HAP-1 (cell line): Measurements from ENCODE around the gene ATP13A2.
A peak's percentile ranks its signal among the peaks of the same experiment; 100 is the strongest.

Experiments
- DNase-seq, 2 experiments: peaks; one replicate each; pipeline ENCODE4 v3.0.0-alpha.2; 2016 to 2020; ENCODE audit warnings: low spot score in 2 of 2
- H3K27me3 ChIP-seq: fragments of 250-450 bp; sonication (Bioruptor Pico); 2 replicates; pipeline ENCODE4 v1.5.1; 2020; ENCODE audit warnings: low read depth, mild to moderate bottlenecking, moderate library complexity
- H3K36me3 ChIP-seq: fragments of 250-450 bp; sonication (Bioruptor Pico); replicated peaks from 2 replicates; pipeline ENCODE4 v1.5.1; 2020; ENCODE audit warnings: mild to moderate bottlenecking
- H3K4me1 ChIP-seq: fragments of 250-450 bp; sonication (Bioruptor Pico); 2 replicates; pipeline ENCODE4 v1.5.1; 2020; ENCODE audit warnings: mild to moderate bottlenecking
- H3K4me3 ChIP-seq: fragments of 250-450 bp; sonication (Bioruptor Pico); 2 replicates; pipeline ENCODE4 v1.5.1; 2020; ENCODE audit warnings: mild to moderate bottlenecking, moderate library complexity
- H3K9me3 ChIP-seq: fragments of 250-450 bp; sonication (Bioruptor Pico); 2 replicates; pipeline ENCODE4 v1.5.1; 2020; ENCODE audit warnings: mild to moderate bottlenecking, moderate library complexity
- in situ Hi-C: fragments of 300-500 bp; cut with MboI; formaldehyde crosslinking; loops from 3 replicates; pipeline ENCODE4 v1.14.3; 2020; ENCODE audit warnings: low sequenced_read_pairs, inconsistent platforms, mixed read lengths

The ATP13A2 gene

DNA sequence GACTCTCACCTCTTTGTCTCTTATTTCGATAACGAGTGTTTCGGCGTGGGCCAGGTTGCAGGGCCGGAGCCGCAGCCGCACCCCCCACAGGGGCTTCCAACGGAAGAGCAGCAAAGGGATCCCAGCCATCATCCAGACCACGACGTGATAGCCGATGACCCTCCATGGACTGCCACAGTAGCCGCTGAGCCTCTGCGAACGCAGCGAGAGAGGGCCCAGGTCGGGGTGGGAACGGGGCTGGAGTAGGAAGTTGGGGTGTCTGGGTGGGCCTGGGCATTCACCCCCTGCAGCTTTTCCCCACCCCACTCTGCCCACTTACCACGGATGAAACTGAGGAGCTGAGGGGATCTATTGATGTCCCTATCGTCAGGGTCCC, 6.4 kb downstream of the ATP13A2 start:
- in situ Hi-C loops: no loop called here
- H3K4me3 ChIP-seq: no peak overlapping the region

DNA sequence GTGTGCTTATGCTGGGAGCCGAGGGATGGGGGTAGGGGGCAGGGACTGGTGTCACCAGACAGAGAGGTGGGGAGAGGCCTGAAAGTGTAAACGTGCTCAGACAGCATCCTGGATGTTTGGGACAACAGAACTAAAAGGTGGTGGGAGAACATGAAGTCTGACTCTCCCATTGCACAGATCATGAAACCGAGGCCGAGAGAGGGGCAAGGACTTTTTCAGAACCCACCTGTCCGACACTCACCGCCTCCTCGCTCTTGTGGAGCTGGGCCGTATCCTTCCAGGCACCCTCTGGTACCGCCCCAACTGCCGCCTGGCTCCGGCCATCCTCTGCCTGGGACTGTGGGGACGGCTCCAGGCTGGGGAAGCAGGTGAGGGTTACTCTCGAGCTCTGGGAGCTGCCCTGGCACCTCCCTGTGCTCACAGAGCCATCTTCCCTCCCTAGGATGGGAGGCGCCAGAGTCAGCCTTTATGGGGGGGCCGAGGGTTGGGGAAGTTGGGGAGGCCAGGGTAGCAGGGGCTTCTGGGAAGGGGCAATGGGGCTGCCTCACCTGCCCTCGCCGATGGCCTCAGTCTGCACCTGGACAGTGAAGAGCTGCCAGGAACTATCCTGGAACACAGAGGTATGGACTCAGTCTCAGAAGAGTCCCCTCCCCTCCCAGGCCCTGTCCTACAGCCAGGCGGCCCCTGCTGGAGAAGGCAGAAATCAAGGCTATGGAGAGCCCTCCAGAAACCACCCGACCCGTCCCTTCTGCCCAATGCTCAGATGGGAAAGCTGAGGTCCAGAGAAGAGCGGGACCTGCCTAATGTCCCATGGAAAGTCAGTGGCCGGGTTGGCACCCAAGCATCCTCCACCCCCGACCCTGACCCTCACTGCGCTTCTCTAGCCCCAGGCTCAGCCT, 7.0 kb downstream of the ATP13A2 start:
- in situ Hi-C loops: no loop called here
- peaks cover 20% of the 10 kb centered on the region for H3K36me3 ChIP-seq
- H3K27me3 ChIP-seq: no peaks in the 10 kb centered on the region
- H3K4me1 ChIP-seq: no peaks in the 10 kb centered on the region
- H3K9me3 ChIP-seq: no peaks in the 10 kb centered on the region
- H3K4me3 ChIP-seq: no peak overlapping the region
- DNase-seq: no peak

More for the DNA sequence above, 6.4 kb downstream of the ATP13A2 start:
- peaks cover 3% of the 10 kb centered on the region; the same call in 1 of the 2 replicates for H3K4me1 ChIP-seq
- DNase-seq: no peak
- H3K36me3 ChIP-seq: peaks cover 20% of the 10 kb centered on the region
- H3K9me3 ChIP-seq: no peaks in the 10 kb centered on the region
- no peaks in the 10 kb centered on the region for H3K27me3 ChIP-seq

DNA sequence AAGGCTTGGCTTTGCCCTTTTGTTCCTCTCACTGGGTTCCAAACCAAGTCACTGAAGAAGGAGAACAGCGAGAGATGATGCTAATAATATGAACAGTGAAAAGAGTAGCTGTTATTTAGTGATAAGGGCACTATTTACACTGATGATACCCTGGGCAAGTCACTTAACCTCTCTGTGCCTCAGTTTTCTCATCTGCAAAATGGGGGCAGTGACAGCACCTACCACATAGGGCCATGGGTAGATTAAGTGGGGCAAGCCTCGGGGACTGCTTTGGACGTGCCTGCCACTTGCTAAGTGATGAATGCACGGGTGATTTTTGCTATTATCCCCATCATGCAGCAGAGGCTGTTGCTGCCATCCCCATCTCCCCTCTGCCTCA, 9.2 kb downstream of the ATP13A2 start:
- no peaks in the 10 kb centered on the region for H3K27me3 ChIP-seq
- no peak for DNase-seq
- in situ Hi-C loops: no loop called here
- H3K4me3 ChIP-seq: no peak overlapping the region
- no peaks in the 10 kb centered on the region for H3K4me1 ChIP-seq
- H3K9me3 ChIP-seq: no peaks in the 10 kb centered on the region
- peaks cover 28% of the 10 kb centered on the region for H3K36me3 ChIP-seq

DNA sequence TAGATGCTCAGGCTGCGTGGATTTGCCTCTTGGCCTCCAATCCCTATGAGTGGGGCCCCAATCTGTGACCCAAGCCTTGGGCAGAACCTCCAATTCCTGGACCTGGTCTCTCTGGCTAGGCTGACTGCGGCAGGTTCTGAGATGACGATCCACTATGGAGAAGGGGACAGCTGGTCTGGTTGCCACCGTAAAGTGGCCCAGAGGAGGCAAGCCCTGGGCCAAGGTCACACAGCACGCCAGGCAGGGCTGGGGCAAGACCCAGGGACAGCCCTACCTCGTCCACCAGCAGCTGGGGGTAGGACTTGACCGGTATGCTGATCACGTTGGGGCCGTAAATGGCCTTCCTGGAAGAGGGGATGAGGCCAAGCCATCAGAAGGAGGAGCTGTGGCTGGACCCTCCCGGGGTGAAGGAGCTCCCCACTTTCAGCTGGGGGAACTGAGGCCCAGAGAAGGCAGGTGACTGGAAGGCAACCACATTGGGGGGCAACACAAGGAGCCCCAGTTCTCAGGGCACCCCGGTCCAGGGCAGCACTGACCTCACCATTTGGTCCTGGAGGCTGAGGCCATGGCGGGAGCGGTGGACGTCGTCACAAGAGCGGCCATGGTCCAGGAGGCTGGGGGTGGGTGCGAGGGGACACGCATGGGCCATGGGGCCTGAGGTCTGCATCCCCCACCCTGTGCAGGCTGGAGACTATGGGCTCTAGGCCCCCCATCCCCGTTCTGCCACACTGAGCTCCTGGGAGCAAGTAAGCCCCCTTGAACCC, 9.8 kb downstream of the ATP13A2 start:
- DNase-seq: no peak
- peaks cover 28% of the 10 kb centered on the region for H3K36me3 ChIP-seq
- in situ Hi-C loops: no loop called here
- H3K9me3 ChIP-seq: no peaks in the 10 kb centered on the region
- H3K4me1 ChIP-seq: no peaks in the 10 kb centered on the region
- no peak overlapping the region for H3K4me3 ChIP-seq
- H3K27me3 ChIP-seq: no peaks in the 10 kb centered on the region

DNA sequence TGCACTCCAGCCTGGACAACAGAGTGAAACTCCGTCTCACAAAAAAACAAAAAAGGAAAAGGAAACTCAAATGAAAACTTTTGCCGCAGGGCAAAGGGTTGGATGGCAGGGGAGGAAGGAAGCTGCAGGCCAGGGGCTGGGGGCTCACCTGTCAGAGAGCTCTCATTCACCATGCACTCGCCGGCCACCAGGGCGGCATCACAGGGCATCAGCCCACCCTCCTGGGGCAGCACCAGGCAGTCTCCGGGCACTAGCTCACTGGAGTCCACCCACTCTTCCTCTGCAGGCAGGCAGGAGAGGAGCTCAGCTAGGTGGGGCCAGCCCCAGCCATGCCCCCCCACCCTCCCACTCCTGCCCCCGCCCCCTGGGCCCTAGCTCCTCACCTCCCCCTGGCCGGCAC, 11.9 kb downstream of the ATP13A2 start:
- Histone ChIP-seq H3K36me3 (peaks cover 33% of the 10 kb centered on the region), H3K4me1 (no peaks in the 10 kb centered on the region), H3K9me3 (no peaks in the 10 kb centered on the region), H3K27me3 (no peaks in the 10 kb centered on the region), H3K4me3 (no peak overlapping the region)
- no peak for DNase-seq
- in situ Hi-C loops: no loop called here

DNA sequence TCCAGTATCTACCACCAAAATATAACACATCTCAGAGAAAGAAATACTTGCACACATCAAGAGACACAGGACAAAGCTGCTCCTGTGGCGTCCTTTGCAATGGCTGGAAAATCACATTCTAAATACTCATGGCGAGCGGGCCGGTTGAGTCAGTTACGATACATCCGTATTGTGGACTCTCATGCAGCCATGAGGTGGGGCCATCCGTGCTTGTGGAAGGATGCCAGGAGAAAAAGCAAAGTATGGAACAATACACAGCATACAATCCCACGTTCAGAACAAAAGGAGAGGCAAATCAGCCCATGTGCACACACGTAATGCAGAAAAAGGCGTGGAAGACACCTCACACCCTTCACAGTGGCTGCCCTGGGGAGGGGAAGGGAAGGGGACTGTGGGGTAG, 13.1 kb downstream of the ATP13A2 start:
- DNase-seq: peak in 1 of 2 experiments; percentile 2
- H3K4me1 ChIP-seq: no peaks in the 10 kb centered on the region
- no peak overlapping the region for H3K4me3 ChIP-seq
- in situ Hi-C loops: no loop called here
- H3K27me3 ChIP-seq: no peaks in the 10 kb centered on the region
- no peaks in the 10 kb centered on the region for H3K9me3 ChIP-seq
- H3K36me3 ChIP-seq: peaks cover 27% of the 10 kb centered on the region

DNA sequence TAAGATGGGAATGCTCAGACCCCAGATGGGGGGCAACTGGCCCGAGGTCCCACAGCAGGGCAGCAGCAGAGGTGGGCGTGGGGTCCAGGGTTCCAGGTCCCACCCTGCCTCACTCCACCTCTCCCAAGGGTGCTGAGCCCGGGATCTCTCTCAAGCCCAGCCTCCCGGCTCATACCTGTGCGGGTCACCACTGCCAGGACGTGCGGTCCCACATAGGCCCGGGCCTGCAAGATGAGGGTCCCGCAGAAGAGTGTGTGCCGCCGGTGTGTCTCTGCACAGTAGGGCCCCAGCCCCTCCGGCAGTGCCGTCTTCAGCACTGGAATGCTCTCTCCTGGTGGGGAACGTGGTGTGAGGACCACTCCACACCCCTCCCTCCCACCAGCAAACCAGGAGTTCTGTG, 14.9 kb downstream of the ATP13A2 start:
- no peak for DNase-seq
- peaks cover 17% of the 10 kb centered on the region for H3K36me3 ChIP-seq
- no peak overlapping the region for H3K4me3 ChIP-seq
- no peaks in the 10 kb centered on the region for H3K4me1 ChIP-seq
- no peaks in the 10 kb centered on the region for H3K27me3 ChIP-seq
- no peaks in the 10 kb centered on the region for H3K9me3 ChIP-seq
- in situ Hi-C loops: no loop called here

DNA sequence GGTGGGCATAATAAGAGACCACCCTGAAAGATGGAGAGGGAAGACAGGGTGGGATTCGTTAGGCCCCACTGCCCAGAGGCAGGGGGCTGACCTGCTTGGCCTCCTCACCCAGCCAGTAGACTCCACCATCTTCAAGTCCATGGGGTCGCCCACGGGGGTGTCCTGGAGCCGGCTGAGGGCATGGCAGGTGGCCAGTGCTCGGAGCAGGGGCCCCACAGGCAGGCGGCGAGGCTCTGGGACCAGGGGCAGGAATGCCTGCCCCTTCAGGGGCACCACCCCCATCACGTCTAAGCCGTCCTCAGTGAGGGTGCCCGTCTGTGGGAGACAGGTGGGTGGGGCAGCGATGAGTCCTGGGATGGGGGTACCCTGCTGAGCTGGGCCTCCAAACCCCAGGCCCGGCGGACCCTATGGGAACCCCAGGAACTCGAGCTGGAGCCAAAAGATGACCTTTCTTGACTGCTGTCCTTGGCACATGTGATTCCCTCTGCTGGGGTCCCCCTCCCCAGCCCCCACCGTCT, 18.1 kb downstream of the ATP13A2 start:
- Histone ChIP-seq H3K4me1 (no peaks in the 10 kb centered on the region), H3K36me3 (peaks cover 14% of the 10 kb centered on the region), H3K27me3 (no peaks in the 10 kb centered on the region), H3K4me3 (no peak overlapping the region), H3K9me3 (no peaks in the 10 kb centered on the region)
- DNase-seq: no peak
- in situ Hi-C loops: no loop called here

DNA sequence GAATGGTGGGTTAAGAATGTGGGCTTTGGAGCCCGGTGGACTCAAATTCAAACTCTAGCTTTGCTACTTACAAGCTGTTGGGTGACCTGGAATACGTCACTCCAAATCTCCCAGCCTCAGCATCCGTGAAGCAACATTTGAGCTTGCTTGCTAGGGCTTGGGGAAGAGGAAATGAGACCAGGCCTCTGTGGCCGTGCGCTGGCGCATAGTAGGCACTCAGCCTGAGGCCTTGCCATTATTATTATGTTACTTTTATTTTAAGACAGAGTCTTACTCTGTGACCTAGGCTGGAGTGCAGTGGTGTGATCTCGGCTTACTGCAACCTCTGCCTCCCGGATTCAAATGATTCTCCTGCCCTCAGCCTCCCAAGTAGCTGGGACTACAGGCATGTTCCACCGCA, 19.1 kb downstream of the ATP13A2 start:
- in situ Hi-C loops: no loop called here
- Histone ChIP-seq H3K9me3 (no peaks in the 10 kb centered on the region), H3K4me3 (no peak overlapping the region), H3K4me1 (no peaks in the 10 kb centered on the region), H3K36me3 (peaks cover 7% of the 10 kb centered on the region), H3K27me3 (no peaks in the 10 kb centered on the region)
- no peak for DNase-seq

DNA sequence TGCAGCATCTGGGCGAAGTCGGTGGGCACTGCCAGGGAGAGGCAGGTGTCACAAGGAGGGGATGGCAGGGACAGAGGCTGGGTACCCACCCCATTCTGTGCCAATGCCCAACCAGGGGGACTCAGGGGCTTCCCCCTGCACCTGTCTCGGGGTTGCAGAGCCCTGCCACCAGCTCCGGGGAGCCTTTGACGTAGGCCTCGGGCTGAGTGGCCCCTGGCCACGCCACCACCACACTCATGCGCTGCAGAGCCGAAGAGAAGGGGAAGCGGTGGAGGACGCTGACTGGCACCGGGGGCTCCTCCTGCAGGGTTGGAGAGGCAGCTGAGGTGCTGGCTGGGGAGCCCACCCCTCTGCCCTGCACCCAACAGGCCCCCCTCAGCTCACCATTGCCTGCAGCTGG, 19.6 kb downstream of the ATP13A2 start:
- H3K36me3 ChIP-seq: peaks cover 7% of the 10 kb centered on the region
- H3K4me1 ChIP-seq: no peaks in the 10 kb centered on the region
- in situ Hi-C loops: no loop called here
- H3K9me3 ChIP-seq: no peaks in the 10 kb centered on the region
- DNase-seq: no peak
- no peak overlapping the region for H3K4me3 ChIP-seq
- H3K27me3 ChIP-seq: no peaks in the 10 kb centered on the region

DNA sequence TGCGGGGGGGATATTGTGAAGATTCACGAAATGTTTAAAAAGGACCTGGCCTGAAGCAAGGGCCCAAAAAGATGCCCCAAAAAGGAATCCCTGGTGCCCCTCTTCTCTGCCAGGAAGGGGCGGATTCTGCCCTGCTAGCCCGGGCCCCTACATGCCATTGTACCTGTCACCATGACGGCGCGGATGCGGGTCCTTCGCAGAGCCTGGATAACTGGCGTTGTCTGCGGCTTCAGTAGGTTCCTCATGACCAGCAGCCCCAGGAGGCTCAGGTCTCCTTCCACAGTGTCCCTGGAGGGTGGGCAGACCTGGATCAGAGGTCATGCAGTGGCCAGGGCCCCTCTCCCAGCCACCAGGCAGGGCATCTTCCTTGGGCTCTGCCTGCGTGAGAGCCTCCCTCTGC, 20.2 kb downstream of the ATP13A2 start:
- in situ Hi-C loops: no loop called here
- no peak for DNase-seq
- H3K4me1 ChIP-seq: no peaks in the 10 kb centered on the region
- H3K27me3 ChIP-seq: no peaks in the 10 kb centered on the region
- no peak overlapping the region for H3K4me3 ChIP-seq
- H3K9me3 ChIP-seq: no peaks in the 10 kb centered on the region
- H3K36me3 ChIP-seq: peaks cover 7% of the 10 kb centered on the region

DNA sequence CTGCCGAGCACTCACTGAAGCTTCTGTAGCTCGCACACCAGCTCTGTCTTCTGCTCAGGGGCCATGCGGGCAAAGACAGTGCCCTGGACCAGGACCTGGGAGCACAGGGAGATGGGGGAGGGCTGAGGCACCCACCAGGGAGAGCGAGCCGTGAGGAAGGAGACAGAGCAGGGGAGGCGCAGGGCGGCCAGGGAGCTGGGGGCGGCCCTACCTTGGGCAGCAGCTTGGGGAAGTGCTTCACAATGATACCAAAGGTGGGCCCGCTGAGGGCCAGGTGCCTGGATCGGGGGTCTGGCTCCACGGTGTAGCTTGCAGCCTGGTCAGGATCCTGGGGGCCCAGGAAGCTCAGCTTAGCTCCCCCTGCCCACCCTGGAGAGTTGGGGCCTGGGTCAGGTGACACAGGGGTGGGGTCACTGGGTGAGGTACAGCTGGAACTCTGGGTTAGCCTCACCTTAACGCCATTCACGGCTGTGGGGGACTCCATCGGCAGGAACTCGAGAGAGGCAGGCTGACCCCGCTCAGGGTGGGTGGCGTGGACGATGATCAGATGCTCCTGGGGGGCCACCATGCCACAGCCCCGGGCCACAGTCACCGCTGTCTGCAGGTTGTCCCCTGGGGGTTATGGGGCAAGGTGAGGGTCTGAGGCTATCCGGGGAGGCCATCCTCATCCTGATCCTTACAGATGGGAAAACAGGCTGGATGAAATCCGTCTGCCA, 21.9 kb downstream of the ATP13A2 start:
- no peak for DNase-seq
- no peaks in the 10 kb centered on the region for H3K27me3 ChIP-seq
- H3K9me3 ChIP-seq: no peaks in the 10 kb centered on the region
- peaks cover 2% of the 10 kb centered on the region; the same call in 1 of the 2 replicates for H3K36me3 ChIP-seq
- no peak overlapping the region for H3K4me3 ChIP-seq
- in situ Hi-C loops: no loop called here
- H3K4me1 ChIP-seq: no peaks in the 10 kb centered on the region

DNA sequence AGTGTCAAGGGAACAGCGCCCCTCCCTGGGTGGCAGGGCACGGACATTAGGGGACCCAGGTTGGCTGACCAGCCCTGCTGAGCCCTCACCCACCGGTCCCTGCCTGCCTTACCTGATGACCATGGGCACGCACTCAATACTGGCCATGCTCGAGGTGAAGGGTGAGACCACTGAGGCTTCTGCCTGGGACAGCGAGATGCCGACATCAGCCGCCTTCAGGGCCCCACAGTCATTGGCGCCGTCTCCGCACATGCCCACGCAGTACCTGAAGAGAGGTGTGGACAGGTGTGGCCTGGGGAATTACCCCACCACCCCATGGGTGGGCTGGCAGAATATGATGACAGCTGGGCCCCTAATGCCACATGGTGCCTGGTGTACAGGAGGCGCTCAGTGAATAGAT, 23.5 kb downstream of the ATP13A2 start:
- in situ Hi-C loops: no loop called here
- Histone ChIP-seq H3K9me3 (no peaks in the 10 kb centered on the region), H3K36me3 (peaks cover 2% of the 10 kb centered on the region; the same call in 1 of the 2 replicates), H3K27me3 (no peaks in the 10 kb centered on the region), H3K4me1 (no peaks in the 10 kb centered on the region), H3K4me3 (no peak overlapping the region)
- DNase-seq: no peak
